WTC11 (cell line): ENCODE data around the gene SECISBP2.

Source experiments
- ATF2 ChIP-seq: sonication (generic); formaldehyde crosslinking; IDR thresholded peaks from 2 replicates; pipeline ENCODE4 v1.8.1; 2022; ENCODE audit warnings: low read depth, missing genetic modification reagents, borderline replicate concordance
- CBFB ChIP-seq: sonication (generic); formaldehyde crosslinking; IDR thresholded peaks from 2 replicates; pipeline ENCODE4 v1.8.1; 2022; ENCODE audit warnings: mild to moderate bottlenecking, low read depth, missing genetic modification reagents
- CREB1 ChIP-seq: sonication (generic); formaldehyde crosslinking; IDR thresholded peaks from 2 replicates; pipeline ENCODE4 v1.8.0; 2023; ENCODE audit warnings: mild to moderate bottlenecking, missing genetic modification reagents
- CTCF ChIP-seq: fragments of 200-600 bp; IDR thresholded peaks from 2 replicates; pipeline ENCODE4 v1.8.0; 2022; ENCODE audit warnings: antibody characterized with exemption
- E2F1 ChIP-seq: sonication (generic); formaldehyde crosslinking; IDR thresholded peaks from 2 replicates; pipeline ENCODE4 v1.8.0; 2022; ENCODE audit warnings: mild to moderate bottlenecking, missing genetic modification reagents
- FOXP1 ChIP-seq: sonication (generic); formaldehyde crosslinking; IDR thresholded peaks from 2 replicates; pipeline ENCODE4 v1.8.0; 2022; ENCODE audit warnings: missing genetic modification reagents, mild to moderate bottlenecking, moderate library complexity, borderline replicate concordance
- NFYB ChIP-seq: sonication (generic); formaldehyde crosslinking; conservative IDR thresholded peaks from 2 replicates; pipeline ENCODE4 v1.8.0; 2022; ENCODE audit warnings: low read depth, missing genetic modification reagents
- NR3C1 ChIP-seq: sonication (generic); formaldehyde crosslinking; conservative IDR thresholded peaks from 2 replicates; pipeline ENCODE4 v1.8.1; 2023; ENCODE audit warnings: low read depth, mild to moderate bottlenecking, missing genetic modification reagents
- TEAD1 ChIP-seq: sonication (generic); formaldehyde crosslinking; IDR thresholded peaks from 2 replicates; pipeline ENCODE4 v1.8.0; 2022; ENCODE audit warnings: mild to moderate bottlenecking, missing genetic modification reagents

- no peak for TF ChIP-seq CTCF
- TF ChIP-seq FOXP1 (CRISPR knock-in tag) = no peak
- TF ChIP-seq NFYB (CRISPR knock-in tag) = no peak
- no peak for TF ChIP-seq E2F1 (CRISPR knock-in tag)
- TF ChIP-seq NR3C1 (CRISPR knock-in tag) = no peak
- no peak for TF ChIP-seq CBFB (CRISPR knock-in tag)
- no peak for TF ChIP-seq ATF2
- no peak for TF ChIP-seq TEAD1 (CRISPR knock-in tag)
- no peak for TF ChIP-seq CREB1 (CRISPR knock-in tag)
These were observed 77.8 kb downstream of the SECISBP2 start for GRCh38 chr9:89395931-89396710.
